Ecto neural progenitor cell (in vitro differentiated cells): ENCODE results near the gene TESK1.
"Not testable (repeated sequence)": the region's sequence is repeated elsewhere in the genome, so short reads cannot be mapped to it uniquely, and the experiment has no call there.

ENCODE experiments used
- DNase-seq: peaks from one replicate; pipeline ENCODE4 v3.0.0-alpha.2; 2018; ENCODE audit warnings: low spot score

Gene TESK1

DNA sequence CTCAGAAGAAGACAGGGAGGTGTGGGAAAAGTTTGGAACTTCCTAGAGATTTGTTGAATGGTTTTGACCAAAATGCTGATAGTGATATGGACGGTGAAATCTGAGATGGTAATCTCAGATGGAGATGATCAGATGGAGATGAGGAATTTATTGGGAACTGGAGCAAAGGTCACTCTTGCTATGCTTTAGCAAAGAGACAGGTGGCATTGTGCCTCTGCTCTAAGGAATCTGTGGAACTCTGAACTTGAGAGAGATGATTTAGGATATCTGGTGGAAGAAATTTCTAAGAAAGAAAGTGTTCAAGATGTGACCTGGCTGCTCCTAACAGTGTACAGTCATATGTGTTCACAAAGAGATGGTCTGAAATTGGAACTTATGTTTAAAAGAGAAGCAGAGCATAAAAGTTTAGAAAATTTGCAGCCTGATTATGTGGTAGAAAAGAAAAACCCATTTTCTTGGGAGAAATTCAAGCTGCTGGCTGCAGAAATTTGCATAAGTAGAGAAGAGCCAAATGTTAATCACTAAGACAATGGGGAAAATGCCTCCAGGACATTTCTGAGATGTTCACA, 25.3 kb upstream of the TESK1 start:
- DNase-seq, result not testable (repeated sequence)

DNA sequence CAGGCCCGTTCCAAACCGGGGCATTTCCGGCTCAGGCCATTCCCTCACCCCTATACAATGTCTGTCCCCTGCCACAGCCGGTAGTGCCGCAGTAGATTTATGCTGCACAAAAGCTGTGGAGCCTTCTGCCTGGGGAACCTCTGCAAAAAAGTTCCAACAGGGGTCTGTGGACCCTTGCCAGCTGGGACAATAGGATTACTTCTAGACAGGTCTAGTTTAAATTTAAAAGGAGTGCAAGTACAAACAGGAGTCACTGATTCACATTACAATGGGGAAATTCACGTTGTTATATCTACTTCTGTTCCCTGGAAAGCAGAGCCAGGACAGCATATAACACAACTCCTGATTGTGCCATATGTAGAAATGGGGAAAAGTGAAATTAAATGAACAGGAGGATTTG, 21.5 kb upstream of the TESK1 start:
- not testable (repeated sequence) for DNase-seq

- DNase-seq, result not testable (repeated sequence)
These were observed 20.4 kb upstream of the TESK1 start for GRCh38 chr9:35584681-35585080.

DNA sequence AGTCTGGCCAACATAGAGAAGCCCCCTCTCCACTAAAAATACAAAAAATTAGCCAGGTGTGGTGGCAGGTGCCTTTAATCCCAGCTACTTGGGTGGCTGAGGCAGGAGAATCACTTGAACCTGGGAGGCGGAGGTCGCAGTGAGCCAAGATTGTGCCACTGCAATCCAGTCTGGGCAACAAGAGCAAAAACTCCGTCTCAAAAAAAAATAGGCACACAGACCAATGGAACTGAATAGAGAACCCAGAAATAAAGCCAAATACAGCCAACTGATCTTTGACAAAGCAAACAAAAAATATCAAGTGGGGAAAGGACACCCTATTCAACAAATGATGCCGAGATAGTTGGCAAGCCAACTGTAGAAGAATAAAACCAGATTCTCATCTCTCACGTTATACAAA, 16.6 kb upstream of the TESK1 start:
- DNase-seq, result not testable (repeated sequence)

- DNase-seq, result no peak
These were observed 11.5 kb upstream of the TESK1 start for GRCh38 chr9:35593581-35593980.

DNA sequence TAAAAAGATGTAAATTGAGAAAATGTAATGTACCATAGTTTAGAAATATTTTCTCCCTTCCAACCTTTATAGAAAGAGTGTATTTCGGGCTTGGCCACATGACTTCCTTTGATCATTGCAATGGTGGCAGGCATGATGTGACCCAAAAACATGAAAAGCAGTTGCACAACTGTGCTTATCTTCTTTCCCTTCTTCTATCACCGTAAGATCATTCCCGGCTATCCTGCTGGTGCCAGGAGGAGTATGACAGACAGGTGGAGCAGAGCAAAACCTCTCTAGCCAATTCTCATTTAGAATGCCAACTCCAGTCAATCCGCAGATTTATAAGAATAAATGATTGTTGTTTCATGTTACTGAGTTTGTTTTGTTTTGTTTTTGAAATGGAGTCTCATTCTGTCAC, 10.6 kb upstream of the TESK1 start:
- DNase-seq, result no peak

DNA sequence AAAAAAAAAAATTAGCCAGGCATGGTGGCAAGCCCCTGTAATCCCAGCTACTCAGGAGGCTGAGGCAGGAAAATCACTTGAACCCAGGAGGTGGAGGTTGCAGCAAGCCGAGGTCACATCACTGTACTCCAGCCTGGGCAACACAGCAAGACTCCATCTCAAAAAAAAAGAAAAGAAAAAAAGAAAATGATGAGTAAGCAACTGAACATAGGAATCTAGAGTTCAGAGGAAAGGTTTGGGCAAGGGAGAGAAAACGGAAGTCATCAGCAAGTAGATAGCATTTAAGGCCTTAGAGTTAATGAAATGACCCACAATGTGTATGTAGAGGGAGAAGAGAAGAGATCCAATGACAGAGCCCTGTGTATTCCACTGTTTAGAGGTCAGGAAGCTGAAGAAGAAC, 8.2 kb upstream of the TESK1 start:
- DNase-seq, result not testable (repeated sequence)

DNA sequence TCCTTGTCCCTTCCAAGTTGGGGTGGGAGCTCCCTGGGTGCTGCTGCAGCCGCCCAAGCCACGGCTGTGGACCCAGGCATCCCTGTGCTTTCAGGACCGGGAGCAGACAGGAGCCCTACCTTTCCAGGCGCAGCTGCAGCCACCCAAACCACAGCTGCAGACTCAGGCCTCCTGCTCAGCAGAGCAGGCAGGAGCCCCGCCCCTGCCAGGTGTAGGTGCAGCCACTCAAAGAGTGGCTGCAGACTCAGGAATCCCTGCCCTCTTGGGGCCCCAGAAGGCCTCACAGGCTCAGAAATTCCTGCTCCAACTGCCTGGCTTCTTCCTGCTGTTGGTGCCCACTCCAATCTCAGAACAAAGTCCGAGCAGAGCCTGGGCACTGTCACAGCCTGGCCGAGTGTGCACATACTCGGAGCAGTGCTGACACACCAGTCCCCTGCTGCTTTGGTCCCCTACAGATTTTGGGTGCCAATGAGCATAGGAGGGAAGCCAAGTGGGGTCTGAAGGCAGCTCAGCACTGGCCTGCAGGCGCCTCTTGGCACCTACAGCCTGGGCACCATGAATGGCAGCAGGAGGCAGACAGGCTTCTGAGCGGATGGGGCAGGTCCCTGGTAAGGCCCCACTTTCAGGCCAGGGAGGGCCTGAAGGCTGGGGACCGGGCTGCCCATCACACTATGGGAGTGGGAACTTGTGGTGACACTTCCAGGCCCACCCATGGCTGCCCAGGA, 6.0 kb upstream of the TESK1 start:
- no peak for DNase-seq

DNA sequence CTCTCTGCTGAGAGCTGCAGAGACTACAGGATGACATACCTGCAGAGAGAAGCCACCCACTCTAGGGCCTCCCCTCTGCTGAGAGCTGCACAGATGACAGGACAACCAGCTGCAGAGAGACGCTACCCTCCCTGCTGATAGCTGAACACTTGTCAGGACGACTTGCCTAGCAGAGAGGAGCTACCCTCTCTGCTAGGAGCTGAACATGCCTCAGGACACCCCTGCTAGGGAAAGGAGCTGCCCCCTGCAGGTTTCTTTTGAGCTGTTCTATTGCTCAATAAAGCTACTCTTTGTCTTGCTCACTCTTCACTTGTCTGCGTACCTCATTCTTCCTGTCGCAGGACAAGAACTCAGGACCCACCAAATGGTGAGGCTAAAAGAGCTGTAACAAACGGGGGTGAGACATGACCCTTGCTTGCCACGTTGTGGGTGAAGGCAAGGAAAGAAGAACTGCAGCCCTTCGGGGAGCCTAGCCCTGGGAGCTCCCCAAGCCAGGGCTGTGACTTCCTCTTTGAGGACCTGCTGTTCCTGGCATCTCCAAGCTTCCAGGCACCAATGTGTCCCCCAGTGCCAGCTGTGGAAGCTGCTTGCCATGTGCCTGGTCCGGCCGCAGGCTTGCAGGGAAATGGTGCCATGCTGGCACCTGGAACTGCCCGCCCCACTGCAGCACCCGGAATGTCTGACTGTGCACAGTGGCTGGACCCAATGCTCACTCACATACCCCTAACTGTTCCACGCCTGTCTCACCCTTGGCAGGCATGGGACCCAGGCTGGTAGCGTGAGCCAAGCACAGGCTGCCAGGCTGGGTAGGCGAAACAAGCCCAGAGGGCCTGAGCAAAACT, 5.1 kb upstream of the TESK1 start:
- no peak for DNase-seq

GRCh38 chr9:35603506-35603985, 1.5 kb upstream of the TESK1 start:
- DNase-seq, result no peak

GRCh38 chr9:35603986-35604577, 980 bp upstream of the TESK1 start:
- DNase-seq, result peak; percentile 100

- DNase-seq, result no peak
These were observed 482 bp downstream of the TESK1 start for GRCh38 chr9:35605351-35606137.

GRCh38 chr9:35606138-35606504, 1.1 kb downstream of the TESK1 start:
- DNase-seq, result no peak

- DNase-seq, result no peak
These were observed 1.7 kb downstream of the TESK1 start for GRCh38 chr9:35606726-35607125.

DNA sequence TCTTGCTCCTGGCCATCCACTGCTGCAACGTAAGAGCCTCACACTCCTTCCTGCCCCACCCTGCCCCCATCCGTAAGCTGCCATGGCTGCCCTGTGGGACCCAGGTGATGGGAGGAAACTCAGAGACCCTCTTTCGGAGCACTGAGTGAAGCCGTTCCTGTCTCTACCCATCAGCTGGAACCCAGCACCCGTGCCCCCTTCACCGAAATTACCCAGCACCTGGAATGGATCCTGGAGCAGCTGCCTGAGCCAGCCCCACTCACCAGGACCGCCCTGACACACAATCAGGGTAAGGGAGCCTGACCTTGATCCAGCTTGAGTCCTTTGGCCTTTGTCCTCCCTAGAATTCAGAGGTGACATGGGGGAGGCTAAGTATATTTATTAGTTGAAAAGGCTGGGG, 3.2 kb downstream of the TESK1 start:
- no peak for DNase-seq

DNA sequence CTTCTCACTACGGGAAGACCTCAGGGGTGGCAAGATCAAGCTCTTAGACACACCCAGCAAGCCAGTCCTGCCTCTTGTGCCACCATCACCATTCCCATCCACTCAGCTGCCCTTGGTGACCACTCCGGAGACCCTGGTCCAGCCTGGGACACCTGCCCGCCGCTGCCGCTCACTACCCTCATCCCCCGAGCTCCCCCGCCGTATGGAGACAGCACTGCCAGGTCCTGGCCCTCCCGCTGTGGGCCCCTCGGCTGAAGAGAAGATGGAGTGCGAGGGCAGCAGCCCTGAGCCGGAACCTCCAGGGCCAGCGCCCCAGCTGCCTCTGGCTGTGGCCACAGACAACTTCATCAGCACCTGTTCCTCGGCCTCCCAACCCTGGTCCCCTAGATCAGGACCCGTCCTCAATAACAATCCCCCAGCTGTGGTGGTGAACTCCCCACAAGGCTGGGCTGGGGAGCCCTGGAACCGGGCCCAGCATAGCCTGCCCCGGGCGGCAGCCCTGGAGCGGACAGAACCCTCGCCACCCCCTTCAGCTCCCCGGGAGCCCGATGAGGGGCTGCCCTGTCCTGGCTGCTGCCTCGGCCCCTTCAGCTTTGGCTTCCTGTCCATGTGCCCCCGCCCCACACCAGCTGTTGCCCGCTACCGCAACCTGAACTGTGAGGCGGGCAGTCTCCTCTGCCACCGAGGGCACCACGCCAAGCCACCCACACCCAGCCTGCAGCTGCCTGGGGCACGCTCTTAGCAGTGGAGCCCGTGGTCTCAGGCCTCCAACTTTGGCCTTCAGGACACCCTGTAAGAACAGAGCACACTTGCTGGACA, 4.1 kb downstream of the TESK1 start:
- DNase-seq, result no peak

GRCh38 chr9:35609820-35610163, 4.7 kb downstream of the TESK1 start:
- no peak for DNase-seq

- DNase-seq, result peak; percentile 56
These were observed 6.3 kb downstream of the TESK1 start for GRCh38 chr9:35611230-35611797.

DNA sequence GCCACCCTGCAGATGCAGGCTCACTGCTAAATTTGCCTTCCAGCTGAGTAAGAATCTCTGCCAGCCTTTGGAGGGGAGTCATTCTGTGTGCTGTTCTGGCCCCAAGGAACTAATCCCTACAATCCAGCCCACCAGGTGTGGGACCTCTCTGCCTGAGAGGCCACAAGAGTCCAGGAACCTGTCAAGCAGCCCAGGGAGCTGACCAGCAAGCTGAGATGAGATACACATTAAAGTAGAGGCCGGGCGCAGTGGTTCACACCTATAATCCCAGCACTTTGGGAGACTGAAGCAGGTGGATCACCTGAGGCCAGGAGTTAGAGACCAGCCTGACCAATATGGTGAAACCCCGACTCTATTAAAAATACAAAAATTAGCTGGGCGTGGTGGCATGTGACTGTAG, 7.0 kb downstream of the TESK1 start:
- not testable (repeated sequence) for DNase-seq

DNA sequence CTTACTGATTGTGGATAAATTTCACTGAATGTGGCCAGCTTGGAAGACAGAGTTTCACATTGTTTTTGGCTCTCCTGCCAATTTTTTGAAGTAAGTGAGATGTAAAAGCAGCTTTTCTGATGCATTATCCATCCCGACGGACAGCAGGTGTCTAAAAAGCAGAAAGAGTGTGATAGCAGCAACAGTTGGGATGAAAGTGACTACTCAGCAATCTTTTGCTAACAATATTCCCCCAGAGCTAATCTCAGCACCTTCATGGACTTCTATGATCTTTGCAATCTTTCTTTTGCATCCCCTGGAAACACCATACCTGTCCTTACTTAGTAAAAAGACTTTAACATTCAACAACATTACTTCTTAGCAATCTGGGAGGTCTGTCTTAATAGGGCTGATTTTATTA, 7.8 kb downstream of the TESK1 start:
- DNase-seq, result no peak
